Measurements from ENCODE around the gene ANKH. TPM values are rescaled to one million over a fixed set of nuclear protein-coding genes. Genes with fewer than 3 reads are reported as not detected.

ANKH gene
- total RNA-seq, 1 donor from 2014 or later: 48.9 TPM

DNA sequence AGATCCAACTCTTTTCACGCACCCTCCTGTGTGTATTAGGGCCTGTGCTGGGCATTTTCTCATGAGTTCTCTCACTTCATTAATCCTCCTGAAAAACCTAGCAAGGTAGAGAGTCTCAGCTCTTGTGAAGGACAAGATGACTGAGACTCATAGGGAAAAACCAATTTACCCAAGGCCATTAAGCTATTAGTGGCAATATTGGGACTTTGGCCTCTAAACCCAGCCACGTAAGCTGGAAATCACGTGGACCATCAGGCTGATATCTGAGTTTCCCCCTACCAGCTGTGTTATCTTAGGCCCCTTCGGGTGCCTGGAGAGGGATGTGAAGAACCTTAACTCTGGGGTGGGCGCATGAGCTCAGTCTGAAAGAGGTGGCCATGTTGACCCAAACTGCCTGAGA lies 80.7 kb downstream of the ANKH start:
- DNase-seq (ENCODE audit: low spot score): no peak

DNA sequence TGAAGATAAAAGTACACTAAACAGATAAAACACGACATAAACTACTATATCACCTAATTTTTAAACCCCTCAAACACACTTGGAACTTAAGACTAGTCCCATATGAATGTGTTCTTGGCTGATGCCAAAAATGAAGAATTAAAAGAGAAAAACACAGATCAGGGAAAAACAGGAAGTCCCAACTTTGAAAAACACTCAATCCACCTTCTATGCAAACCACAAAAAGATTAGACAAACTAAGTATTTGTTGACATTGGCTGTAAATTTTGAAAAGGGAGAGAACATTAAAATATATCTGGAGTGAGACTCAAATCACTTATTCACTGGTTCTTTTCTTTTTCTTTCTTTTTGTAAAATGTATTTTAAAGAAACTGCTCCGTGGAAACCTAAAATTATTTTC lies 81.4 kb downstream of the ANKH start:
- no peak for DNase-seq (ENCODE audit: low spot score)

DNA sequence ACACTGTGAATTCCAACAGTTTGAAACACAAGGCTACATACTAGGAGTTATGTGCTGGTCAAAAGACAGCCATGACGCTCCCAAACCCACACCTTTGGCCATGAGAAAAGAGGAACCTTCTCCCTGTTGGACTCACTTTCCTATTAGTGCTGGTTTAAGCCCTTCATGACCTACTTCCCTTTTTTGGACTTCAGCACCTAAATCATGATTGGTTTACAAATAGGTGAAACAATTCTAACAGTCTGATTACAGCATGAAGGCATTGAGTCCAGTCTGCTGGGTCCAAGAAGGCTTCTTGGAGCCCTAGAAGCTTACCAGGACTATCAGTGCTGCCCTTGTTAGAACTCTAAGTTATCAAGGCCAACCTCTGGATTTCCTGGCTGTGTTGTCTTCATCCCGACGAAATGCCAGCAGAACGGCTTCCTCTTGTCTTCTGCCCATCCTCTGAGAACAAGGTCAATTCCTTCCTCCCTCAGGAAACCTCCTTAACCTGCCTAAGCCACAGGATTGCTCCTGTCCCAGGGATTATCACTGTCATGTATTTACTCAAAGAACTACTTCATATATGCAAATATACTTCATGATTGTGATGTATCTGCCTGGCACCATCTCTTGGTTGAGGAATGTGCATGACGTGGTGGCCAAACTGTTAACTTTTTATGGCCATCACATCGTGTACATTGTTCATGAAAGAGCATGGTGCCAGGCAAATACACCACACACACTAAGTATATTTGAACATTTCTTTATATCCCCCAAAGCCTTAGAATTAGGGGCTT lies 83.6 kb downstream of the ANKH start:
- no peak for DNase-seq (ENCODE audit: low spot score)

DNA sequence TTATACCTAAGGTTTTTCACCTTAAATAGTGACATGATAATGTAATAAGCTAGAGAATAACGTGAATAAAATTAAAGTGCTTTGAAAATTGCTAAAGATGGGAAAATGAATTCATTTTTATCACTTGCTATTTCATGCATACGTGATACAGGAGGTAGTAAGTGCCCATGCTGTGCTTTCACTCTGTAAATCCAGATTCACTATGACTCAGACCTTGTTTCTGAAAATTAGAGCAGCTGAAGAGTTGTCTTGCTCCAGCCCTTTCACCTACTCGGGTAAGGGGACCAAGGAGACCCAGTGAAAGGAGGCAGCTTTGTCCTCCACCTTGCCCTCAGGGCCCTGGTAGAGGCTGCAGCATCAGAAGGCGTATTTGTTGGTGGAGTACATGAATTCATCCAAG lies 87.9 kb downstream of the ANKH start:
- no peak for DNase-seq (ENCODE audit: low spot score)

DNA sequence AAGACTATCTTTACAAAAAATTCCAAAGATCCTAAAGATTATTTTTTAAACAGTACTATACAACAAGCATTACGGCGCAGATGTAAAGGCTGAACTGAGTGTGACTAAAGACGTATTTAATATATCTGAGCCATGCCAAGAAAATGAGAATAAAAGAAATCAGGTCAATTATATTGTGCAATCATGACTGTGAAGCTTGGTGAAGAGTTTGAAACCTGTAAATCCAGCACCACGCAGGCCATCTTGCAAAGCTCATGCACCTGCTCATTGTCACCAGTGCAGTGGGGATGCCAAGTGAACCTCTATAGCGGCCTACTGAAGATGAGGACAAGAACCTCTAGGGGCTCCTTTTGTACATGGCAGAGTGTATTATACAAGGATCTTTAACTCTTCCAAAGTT lies 89.0 kb downstream of the ANKH start:
- DNase-seq (ENCODE audit: low spot score): no peak

DNA sequence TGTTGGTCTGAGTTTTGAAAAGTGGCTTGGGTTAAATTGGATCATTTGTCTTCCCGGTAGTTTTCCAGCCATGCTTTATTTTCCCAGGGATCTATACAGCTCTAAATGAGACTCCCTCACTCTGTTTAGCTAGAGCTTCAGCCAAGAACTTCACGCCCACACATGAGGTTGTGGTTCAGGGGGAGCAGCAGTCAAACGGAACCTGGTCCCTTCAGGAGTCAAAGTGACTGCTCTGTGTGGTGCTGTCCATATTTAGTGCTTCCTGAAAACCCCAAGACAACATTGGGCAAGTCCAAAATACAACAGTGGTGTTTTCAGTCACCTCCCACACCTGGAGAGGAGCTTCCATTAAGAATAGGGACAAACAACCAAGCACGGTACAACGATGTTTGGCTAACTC lies 90.5 kb downstream of the ANKH start:
- DNase-seq (ENCODE audit: low spot score): no peak

DNA sequence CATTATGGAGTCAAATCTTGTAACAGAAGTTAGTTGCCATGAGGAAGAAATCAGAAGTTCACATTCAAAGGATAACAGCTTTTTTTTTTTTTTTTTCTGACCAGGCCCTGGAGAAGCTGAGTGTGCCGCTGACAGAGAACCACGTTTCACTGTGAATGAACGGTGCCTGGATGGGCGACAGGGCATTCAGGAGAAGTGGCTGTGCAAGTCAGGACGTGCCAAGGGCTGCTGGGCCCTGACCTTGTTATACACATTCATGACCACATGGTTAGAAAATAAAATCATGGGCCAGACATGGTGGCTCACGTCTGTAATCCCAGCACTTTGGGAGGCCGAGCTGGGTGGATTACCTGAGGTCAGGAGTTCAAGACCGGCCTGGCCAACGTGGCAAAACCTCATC lies 91.6 kb downstream of the ANKH start:
- DNase-seq (ENCODE audit: low spot score): no peak

DNA sequence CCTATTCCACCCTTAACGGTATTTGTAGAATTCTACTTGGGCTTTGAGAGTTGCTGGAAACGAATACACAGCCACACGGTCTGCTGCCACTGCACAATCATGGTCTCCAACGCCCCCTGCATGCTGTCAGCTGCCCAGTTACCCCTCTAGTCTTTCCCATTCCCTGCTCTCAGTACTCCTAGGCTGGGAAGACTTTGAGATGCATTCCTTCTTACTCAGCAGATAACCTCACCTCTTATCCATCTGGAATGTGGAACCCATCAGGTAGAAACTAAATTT lies 92.8 kb downstream of the ANKH start:
- DNase-seq (ENCODE audit: low spot score): no peak

DNA sequence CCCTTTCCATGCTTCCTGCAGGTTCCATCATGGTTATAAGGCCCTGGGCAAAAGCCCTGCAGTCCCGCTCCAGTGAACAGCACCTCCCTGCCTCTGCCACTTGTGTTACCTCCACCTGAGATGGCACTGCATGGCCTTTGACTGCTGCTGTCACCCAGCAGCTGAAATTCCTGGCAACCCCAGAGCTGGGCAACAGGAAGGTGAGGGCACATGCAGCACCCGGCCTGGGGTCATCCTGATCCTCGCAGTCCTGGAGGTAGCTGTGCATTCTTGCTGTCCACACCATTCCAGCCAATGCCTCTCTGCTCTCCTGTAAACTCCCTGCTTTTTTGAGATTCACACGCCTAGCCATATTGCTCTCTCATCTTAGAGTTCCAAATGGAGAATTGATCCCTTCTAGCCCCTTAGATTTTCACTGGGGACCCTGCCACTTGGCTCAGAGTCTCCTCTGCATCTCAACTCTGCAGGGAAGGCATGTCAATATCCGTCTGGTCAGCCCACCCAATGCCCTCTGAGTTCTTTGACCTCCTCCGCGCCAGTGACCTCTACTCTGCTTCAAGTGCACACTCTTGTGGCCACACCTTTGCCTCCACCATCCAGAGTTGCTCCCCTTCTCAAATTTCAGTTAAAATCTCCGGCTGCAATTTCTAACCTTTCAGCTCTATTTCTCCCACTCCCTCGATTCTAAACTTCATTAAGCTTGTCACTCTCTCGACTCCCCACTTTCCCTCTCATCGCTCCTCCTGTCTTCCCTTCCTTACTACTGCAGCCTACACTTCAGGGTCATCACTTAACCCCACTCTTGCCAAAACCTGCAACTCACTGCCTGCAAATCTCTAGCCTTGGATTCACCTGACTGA lies 93.4 kb downstream of the ANKH start:
- no peak for DNase-seq (ENCODE audit: low spot score)

DNA sequence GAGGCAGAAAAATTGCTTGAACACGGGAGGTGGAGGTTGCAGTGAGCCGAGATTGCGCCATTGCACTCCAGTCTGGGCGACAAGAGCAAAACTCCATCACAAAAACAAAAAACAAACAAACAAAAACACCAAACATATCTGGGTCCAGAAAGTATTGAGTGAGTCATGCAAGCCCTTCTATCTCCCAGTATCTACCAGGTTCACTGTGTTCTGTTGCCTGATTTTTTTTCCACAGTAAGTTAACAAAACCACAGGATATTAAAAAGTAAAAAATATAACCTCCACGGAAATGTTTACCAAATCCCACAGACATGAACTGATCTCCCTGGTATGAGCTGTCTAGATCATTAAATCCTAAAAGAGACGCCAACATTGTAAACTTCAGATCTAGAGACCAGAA lies 94.4 kb downstream of the ANKH start:
- DNase-seq (ENCODE audit: low spot score): no peak

DNA sequence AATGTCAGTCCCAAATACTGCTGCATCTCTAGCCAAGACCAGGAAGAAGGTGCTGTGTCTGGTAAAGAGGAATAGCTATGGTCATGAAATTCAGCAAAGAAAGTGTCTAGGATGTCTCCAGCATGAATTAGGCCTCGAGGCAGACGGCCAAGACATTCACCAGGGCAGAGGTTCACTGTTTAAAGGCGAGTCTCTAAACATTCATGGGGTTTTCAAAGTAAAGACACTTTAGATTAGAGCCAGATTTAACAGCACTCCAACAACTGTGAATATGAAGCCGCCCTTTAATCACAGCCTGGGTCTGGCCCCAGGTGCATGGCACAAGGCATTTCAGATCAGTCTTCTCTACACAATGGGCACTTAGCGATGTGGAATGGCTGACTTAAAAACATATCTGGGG lies 95.0 kb downstream of the ANKH start:
- DNase-seq (ENCODE audit: low spot score): no peak

DNA sequence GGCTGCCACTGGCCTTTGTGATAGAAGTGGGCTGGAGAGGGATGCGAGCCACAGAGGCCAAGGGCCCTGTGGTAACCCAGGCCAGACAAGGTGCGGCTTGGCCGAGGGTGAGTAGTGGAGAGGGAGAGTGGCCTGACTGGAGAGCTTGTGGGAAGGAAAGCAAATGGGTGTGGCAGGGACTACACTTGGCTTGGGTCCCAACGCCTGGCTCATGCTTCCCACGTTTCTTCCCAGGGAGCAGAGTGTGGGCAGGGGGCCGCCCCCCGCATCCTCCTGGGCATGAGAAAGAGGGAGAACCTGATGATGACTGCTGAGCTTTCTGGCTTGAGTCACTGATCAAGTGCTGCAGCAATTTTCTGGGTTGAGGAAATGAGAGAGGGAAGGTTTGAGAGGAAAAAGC lies 95.7 kb downstream of the ANKH start:
- DNase-seq (ENCODE audit: low spot score): no peak

DNA sequence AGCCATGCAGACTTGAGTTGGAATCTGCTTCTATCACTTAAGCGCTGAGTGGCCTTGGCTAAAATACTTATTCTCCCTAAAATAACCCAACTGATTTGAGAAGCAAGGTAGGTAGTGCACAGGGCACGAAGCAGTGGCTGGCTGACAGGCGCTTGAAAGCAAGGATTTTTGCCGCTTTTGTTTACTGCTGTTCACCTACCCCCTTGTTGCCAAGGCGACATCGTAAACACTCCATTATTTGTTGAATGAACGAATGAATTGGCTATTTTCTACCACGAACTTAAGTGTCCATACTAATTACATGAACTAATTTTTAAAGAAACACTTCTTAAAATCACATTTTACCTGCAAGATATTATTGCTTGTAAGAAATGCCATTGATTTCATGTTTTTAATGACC lies 98.0 kb downstream of the ANKH start:
- DNase-seq (ENCODE audit: low spot score): no peak

DNA sequence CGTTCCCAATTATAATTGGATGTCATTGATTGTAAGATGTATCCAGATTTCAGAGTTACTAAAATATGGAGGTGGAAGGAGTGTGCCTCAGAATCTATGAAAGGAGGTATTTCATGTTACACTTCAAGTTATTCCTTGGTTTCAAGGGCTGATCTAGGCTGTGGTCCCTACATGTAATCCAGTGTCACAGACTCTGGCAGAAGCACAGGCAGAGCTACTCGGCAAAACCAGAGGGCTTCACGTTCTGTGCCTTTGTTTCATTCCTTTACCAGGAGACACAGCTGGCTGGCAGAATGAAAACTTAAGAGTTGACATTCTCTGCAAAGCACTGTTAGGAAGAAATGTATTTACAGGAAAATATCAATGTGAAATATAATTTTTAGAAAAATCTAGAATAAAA lies 99.6 kb downstream of the ANKH start:
- no peak for DNase-seq (ENCODE audit: low spot score)

DNA sequence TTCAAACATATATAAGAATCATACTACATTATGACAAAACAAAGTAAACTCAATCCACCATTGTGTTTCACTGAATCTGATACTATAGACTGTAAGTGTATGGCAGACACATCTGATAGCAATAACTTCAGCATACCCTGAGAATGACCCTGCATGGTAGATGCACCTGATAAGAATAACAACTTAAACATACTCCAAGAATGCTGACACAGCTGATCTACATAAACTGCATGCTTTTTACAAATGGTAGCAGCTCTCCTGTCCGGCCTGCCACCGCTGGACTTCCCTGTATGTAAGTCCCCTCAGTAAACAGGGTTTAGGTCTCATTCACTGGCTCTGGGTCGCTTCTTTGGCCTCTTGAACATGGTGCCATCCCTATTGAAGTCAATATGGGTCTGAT lies 100.4 kb downstream of the ANKH start:
- DNase-seq (ENCODE audit: low spot score): no peak

DNA sequence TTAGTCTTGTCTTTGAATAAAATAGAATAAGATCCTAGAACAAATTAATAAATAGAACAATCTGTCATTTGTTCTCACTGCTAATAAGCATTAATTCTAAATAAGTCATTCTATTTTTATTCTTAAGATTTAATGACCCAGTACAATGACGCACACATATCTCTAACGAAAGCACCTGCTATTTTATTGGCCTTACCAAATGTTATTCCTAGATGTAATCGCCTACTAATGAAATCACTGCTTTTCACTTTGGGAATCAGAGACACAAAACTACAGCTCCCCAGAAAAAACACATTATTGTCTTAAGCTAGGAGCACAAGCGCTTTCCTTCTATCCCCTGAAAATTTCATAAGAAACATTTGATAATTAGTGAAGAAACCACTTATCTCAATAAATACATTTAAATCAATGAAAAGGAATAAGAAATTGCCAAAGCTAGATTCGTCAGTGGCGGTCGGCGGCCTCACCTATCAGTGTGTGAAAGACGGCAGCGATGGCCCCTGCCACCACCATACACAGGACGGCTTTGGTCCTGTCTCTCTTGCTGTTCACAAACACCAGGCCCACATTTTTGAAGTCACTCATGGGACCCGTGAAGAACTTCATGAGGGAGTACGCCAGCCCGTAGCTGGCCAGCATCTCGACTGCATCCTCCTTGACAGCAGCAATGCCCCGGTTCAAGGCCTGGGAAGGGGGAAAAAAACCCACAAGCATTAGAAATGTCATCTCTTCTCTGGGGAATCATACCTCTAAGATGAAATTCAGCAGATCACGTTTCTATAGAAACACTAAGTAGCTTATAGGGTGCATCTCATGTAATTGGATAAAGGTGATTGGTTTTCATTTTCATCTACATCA lies 102.8 kb downstream of the ANKH start:
- no peak for DNase-seq (ENCODE audit: low spot score)

DNA sequence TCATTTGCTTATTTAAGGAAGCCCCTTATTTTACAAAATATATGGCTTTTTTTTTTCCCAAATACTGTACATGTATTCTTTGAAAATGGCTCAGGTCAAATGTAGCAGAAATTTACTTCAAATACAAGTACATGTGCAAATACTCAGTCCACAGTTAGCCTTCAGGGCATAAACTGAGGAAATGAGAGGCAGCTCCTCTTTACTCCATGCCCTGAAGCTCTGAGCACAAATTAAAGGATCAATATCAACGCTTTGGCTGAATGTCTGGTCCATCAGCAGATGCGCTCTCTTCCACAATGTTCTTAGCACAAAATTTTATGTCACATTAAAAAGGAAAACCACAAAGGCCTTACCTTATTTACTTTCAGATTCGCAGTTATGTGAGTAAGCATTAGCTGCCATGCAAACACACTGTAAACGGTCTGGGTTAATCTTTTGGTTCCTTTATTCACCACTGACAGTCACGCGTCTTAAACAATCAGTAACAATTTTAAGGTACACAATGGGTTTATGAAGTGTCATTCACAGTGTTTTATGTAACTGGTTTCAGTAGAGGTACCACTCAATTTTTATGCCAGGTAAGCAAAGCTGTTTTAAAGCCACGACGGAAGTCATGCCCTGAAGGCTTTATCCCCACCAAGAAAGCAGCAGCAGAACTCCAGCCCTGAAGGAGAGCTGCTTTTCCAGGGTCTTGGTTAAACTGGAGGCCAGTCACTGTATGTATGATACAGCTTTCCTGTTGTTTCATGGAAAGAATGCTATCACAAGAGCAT lies 103.7 kb downstream of the ANKH start:
- DNase-seq (ENCODE audit: low spot score): no peak

DNA sequence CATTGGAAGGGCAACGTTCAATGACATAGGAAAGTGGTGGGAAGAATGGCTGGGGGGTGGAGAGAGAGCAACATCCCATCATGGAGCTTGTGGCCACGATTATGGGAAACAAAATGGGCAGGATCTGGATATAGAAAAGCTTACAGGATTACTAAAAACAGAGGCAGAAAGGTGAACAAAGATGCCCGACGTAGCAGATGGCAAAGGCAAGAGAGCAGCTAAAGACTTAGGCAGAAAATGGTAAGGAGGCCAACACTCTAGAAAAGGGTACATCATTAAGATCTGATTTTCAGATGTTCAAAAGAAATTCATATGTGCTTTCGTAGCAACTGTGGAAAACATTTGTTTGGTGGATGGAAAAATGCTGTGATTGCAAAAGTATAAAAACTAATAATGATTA lies 104.5 kb downstream of the ANKH start:
- no peak for DNase-seq (ENCODE audit: low spot score)

DNA sequence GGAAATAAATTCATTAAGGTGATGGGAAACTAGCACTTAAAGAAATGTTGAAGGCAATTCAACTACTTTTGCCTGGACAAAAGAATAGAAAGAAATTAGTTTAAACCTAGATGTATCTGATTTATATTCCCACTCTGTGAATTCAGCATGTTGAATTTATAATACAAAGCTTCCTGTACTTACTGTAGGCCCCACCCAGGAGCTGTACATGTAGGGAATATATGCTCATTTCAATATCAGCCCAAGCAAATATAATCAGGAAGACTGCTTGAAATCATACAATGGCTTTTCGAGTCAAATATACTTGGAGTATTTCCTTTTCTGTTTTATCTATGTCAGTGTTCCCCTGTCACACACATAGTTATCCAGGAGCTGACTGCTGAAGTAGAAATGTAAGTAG lies 105.0 kb downstream of the ANKH start:
- no peak for DNase-seq (ENCODE audit: low spot score)

DNA sequence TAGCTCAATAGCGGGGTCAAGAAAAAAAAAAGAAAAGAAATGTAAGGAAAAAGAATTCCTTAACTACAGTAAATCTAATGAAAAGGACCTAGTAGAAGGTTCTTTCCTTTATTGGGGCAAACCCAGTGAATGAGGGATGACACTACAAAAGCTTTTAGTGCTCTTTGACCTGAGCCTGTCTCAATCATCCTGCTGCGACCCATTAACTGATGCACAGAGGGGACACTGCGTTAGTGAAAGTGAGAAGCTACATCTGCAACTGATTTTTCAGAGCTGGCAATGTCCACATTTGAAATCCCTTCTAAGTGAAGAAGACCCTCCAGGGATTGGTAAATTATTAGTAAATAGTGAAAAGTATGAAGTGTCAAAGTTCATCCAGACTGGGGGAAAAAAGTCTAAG lies 106.0 kb downstream of the ANKH start:
- DNase-seq (ENCODE audit: low spot score): no peak

DNA sequence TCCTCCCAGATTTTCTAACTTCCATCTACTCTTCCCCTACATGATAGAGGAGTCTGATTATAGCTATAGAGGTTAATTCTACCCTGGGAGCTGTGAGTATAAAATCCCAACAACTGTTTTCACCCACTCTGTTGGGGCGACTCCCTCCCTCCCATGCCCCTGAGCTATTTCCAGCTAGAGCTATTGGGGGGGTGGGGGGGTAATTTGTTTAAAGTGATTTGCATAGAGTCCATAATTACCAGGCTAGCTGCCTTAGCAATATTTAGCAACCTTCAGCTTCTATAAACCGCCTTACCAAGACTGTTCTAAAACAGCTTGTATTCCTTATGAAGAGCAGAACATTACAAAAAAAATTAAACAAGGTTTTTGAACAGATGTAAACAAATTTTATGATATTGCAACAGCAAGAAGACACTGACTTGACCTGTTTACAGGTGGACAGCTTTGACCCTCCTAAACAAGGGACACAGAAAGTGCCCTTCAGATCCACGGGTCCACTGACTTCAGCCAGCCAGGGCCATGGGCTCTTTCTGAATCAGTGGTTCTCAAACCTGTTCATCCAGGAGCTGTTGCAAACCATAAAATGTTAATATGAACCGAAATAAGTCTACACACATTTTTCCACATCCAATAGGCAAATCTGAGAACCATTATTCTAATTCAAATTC lies 108.9 kb downstream of the ANKH start:
- DNase-seq (ENCODE audit: low spot score): no peak
